HFFc6 (cell line): ENCODE measurements around the gene NRIP3. TPM values are rescaled to one million over a fixed set of nuclear protein-coding genes. Genes with fewer than 3 reads are reported as not detected.

Experiments used
- DNase-seq: peaks from one replicate; pipeline ENCODE4 v3.0.0-alpha.2; 2018
- H3K27ac Mint-ChIP-seq: 2 replicates; pipeline ENCODE4 v1.8.0; 2020; ENCODE audit warnings: mild to moderate bottlenecking, mixed read lengths
- H3K27me3 Mint-ChIP-seq: 2 replicates; pipeline ENCODE4 v1.8.0; 2021; ENCODE audit warnings: mild to moderate bottlenecking, moderate library complexity, mixed read lengths; ENCODE audit not compliant: insufficient read depth
- H3K36me3 Mint-ChIP-seq: 2 replicates; pipeline ENCODE4 v1.8.0; 2021; ENCODE audit warnings: low read depth, mixed read lengths
- H3K4me1 Mint-ChIP-seq: 2 replicates; pipeline ENCODE4 v1.8.0; 2020; ENCODE audit warnings: low read depth, mixed read lengths
- H3K4me3 Mint-ChIP-seq: 2 replicates; pipeline ENCODE4 v1.8.0; 2020; ENCODE audit warnings: mild to moderate bottlenecking, moderate library complexity, mixed read lengths
- H3K9me3 Mint-ChIP-seq: 2 replicates; pipeline ENCODE4 v1.8.0; 2020; ENCODE audit warnings: mild to moderate bottlenecking, mixed read lengths
- CTCF ChIP-seq: fragments of 200-600 bp; sonication (generic); IDR thresholded peaks from 2 replicates; pipeline ENCODE4 v1.5.0; 2021; ENCODE audit warnings: antibody characterized with exemption, mild to moderate bottlenecking
- total RNA-seq, 6 experiments: library from RNA; stranded (reverse); fragmentation: NEBNext Ultra II Directional; extraction: Animal tissue kit (Norgen Biotek cat#: 25700); gene quantifications; 2 replicates in 1 of 6; 3 replicates in 5 of 6; pipeline ENCODE4 v1.2.3, GENCODE V29; 2021

Gene NRIP3
- total RNA-seq, 6 experiments from 2014 or later: 7.8 to 18.6 (median 16.2) TPM

- peak overlapping the region; percentile 49 for H3K27ac Mint-ChIP-seq
- H3K9me3 Mint-ChIP-seq: no peaks in the 10 kb centered on the region
- H3K27me3 Mint-ChIP-seq: peaks cover 5% of the 10 kb centered on the region
- TF ChIP-seq CTCF: no peak
- no peaks in the 10 kb centered on the region for H3K36me3 Mint-ChIP-seq
- peaks cover 15% of the 10 kb centered on the region for H3K4me1 Mint-ChIP-seq
- peak; percentile 62 for DNase-seq
- peak overlapping the region; percentile 54 for H3K4me3 Mint-ChIP-seq
Observed at GRCh38 chr11:8934742-8935488, 68.9 kb downstream of the NRIP3 start.

GRCh38 chr11:8933931-8934330 lies 69.9 kb downstream of the NRIP3 start:
- DNase-seq: no peak
- H3K27ac Mint-ChIP-seq: no peak overlapping the region
- H3K4me1 Mint-ChIP-seq: peaks cover 22% of the 10 kb centered on the region
- H3K9me3 Mint-ChIP-seq: peaks cover 3% of the 10 kb centered on the region; the same call in 1 of the 2 replicates
- TF ChIP-seq CTCF: 0 out of 2 replicates have a peak, but pooled peaks have one; percentile 30
- peaks cover 6% of the 10 kb centered on the region for H3K36me3 Mint-ChIP-seq
- H3K27me3 Mint-ChIP-seq: peaks cover 3% of the 10 kb centered on the region
- no peak overlapping the region for H3K4me3 Mint-ChIP-seq

- Mint-ChIP-seq H3K27me3 (peaks cover 3% of the 10 kb centered on the region), H3K36me3 (peaks cover 6% of the 10 kb centered on the region), H3K4me1 (peaks cover 28% of the 10 kb centered on the region), H3K27ac (no peak within 1 kb of the TSS), H3K9me3 (peaks cover 3% of the 10 kb centered on the region; the same call in 1 of the 2 replicates), H3K4me3 (no peak within 1 kb of the TSS)
- no peak for DNase-seq
- TF ChIP-seq CTCF: no peak
Observed at GRCh38 chr11:8932564-8933180, 71.1 kb downstream of the NRIP3 start, which contains the start of gene C11orf16. Gene C11orf16, minus strand, starts transcription at chr11:8932947. Its CDS starts 639 bp downstream, at chr11:8932308.

Other genes starting within 250 kb of the NRIP3 start
- gene AKIP1, start 92.8 kb downstream of the NRIP3 start, total RNA-seq: 10 to 100 TPM; 39.9 to 47.3 (median 42.5) TPM
- not detected for gene C11orf16, start 71.1 kb downstream of the NRIP3 start, total RNA-seq
- gene ASCL3, start 61.0 kb downstream of the NRIP3 start, total RNA-seq: not detected
- 10 to 100 TPM; 50.0 to 66.0 (median 59.7) TPM for gene TMEM9B, start 39.6 kb downstream of the NRIP3 start, total RNA-seq
- gene SCUBE2, start 87.6 kb upstream of the NRIP3 start, total RNA-seq: 1 to 10 TPM in 1 of 6 experiments, under 1 TPM in 5; 0.31 to 1.1 (median 0.80) TPM